ENCODE results near the gene IP6K1.

GRCh38 chr3:49702672-49703071 is 83.7 kb downstream of the IP6K1 start:
- TF ChIP-seq CTCF (tag by site-specific recombination; IDR thresholded peaks at IDR 0.05) (no peak), HOXD13 (CRISPR knock-in tag; IDR thresholded peaks at IDR 0.05; ENCODE audit: borderline replicate concordance) (no peak), ZNF214 (tag by site-specific recombination; IDR thresholded peaks at IDR 0.05; ENCODE audit: borderline replicate concordance) (no peak), ZBTB11 (tag by site-specific recombination; conservative IDR thresholded peaks at IDR 0.05; ENCODE audit: low read depth) (no peak), YY1 (tag by site-specific recombination; IDR thresholded peaks at IDR 0.05) (no peak), ZBTB1 (tag by site-specific recombination; IDR thresholded peaks at IDR 0.05) (no peak), HOXA7 (CRISPR knock-in tag; IDR thresholded peaks at IDR 0.05; ENCODE audit: borderline replicate concordance) (no peak), ZNF510 (tag by site-specific recombination; IDR thresholded peaks at IDR 0.05; ENCODE audit: insufficient replicate concordance) (no peak), KLF7 (tag by site-specific recombination; IDR thresholded peaks at IDR 0.05; ENCODE audit: borderline replicate concordance) (no peak), REPIN1 (tag by site-specific recombination; IDR thresholded peaks at IDR 0.05; ENCODE audit: low read depth) (no peak), SP7 (tag by site-specific recombination; IDR thresholded peaks at IDR 0.05) (no peak), REST (tag by site-specific recombination; IDR thresholded peaks at IDR 0.05) (no peak), KLF17 (tag by site-specific recombination; IDR thresholded peaks at IDR 0.05) (no peak), ZNF473 (tag by site-specific recombination; IDR thresholded peaks at IDR 0.05) (no peak)
